CD4-positive, alpha-beta T cell (primary cell): ENCODE data around the gene MAPRE2. TPM values are rescaled to one million over a fixed set of nuclear protein-coding genes. Genes with fewer than 3 reads are reported as not detected.

ENCODE experiments used
- ATAC-seq: fragments of 200-7000 bp; cut with Tn5 transposase; one replicate; pipeline ENCODE4 v1.10.0; 2022; ENCODE audit warnings: mild to moderate bottlenecking; ENCODE audit not compliant: poor library complexity
- CTCF ChIA-PET: fragments of 350-600 bp; sonication (Branson Sonifier 250); formaldehyde crosslinking; loops from one replicate; lab custom pipeline; 2021; ENCODE audit warnings: antibody characterized with exemption, inconsistent platforms; lab: Charles Lee
- POLR2A ChIA-PET: fragments of 350-600 bp; sonication (Branson Sonifier 250); formaldehyde crosslinking; loops from one replicate; lab custom pipeline; 2021; ENCODE audit warnings: antibody characterized with exemption, inconsistent platforms; lab: Charles Lee
- DNase-seq, 14 experiments: peaks; one replicate each; pipeline ENCODE4 v3.0.0-alpha.2; 2013 to 2020; ENCODE audit warnings: mixed read lengths in 2 of 14
- H3K27ac ChIP-seq, 2 donors: one replicate each; pipeline versions ENCODE4 v1.5.1 to v1.7.0; 2013; ENCODE audit warnings: low read length in 2 of 2, low read depth in 1 of 2, mild to moderate bottlenecking in 1 of 2
- H3K27me3 ChIP-seq, 2 experiments: 1 replicate in 1 of 2; 2 replicates in 1 of 2; pipeline versions ENCODE4 v1.6.1 to v1.7.0; 2013; ENCODE audit warnings: low read length in 2 of 2, control low read depth in 1 of 2, mild to moderate bottlenecking in 1 of 2, moderate library complexity in 1 of 2; ENCODE audit not compliant: insufficient read depth in 2 of 2, control insufficient read depth in 1 of 2
- H3K36me3 ChIP-seq: one replicate; pipeline ENCODE4 v1.6.1; 2013; ENCODE audit warnings: low read length, control low read depth; ENCODE audit not compliant: insufficient read depth
- H3K4me1 ChIP-seq: one replicate; pipeline ENCODE4 v1.6.1; 2013; ENCODE audit warnings: low read length, control low read depth; ENCODE audit not compliant: insufficient read depth
- H3K4me3 ChIP-seq: one replicate; pipeline ENCODE4 v1.5.1; 2013; ENCODE audit warnings: mild to moderate bottlenecking, low read length, moderate library complexity
- H3K9me3 ChIP-seq, 2 experiments: 1 replicate in 1 of 2; 2 replicates in 1 of 2; pipeline versions ENCODE4 v1.6.1 to v1.7.0; 2013; ENCODE audit warnings: low read length in 2 of 2, mild to moderate bottlenecking in 2 of 2, control low read depth in 1 of 2, moderate library complexity in 1 of 2; ENCODE audit not compliant: control insufficient read depth in 1 of 2, insufficient read depth in 1 of 2
- H3K27ac Mint-ChIP-seq: one replicate; pipeline ENCODE4 v1.8.0; 2020; ENCODE audit warnings: mixed read lengths
- H3K27me3 Mint-ChIP-seq: one replicate; pipeline ENCODE4 v1.8.0; 2021; ENCODE audit warnings: mixed read lengths
- H3K36me3 Mint-ChIP-seq: one replicate; pipeline ENCODE4 v1.8.0; 2021; ENCODE audit warnings: low read depth, mixed read lengths
- H3K4me1 Mint-ChIP-seq: one replicate; pipeline ENCODE4 v1.8.0; 2021; ENCODE audit warnings: low read depth, mixed read lengths
- H3K4me3 Mint-ChIP-seq: one replicate; pipeline ENCODE4 v1.8.0; 2020; ENCODE audit warnings: mild to moderate bottlenecking, mixed read lengths
- H3K9me3 Mint-ChIP-seq: one replicate; pipeline ENCODE4 v1.8.0; 2020; ENCODE audit warnings: mixed read lengths
- intact Hi-C, 2 experiments: fragments of 100-400 bp; cut with DNase I in 1 of 2; cut with micrococcal nuclease in 1 of 2; formaldehyde crosslinking; loops; one replicate each; pipeline versions ENCODE4 v1.15.1 to v1.9.0; 2023 to 2025; cut with DNase I, micrococcal nuclease
- total RNA-seq, 174 experiments: library from RNA in 2 of 174; stranded (reverse) in 2 of 174; gene quantifications; one replicate each; pipeline ENCODE4 v1.2.3 and lab custom pipeline; 2021 to 2026
- TF ChIP-seq, protein P1 (sequence below): fragments of 200-600 bp; IDR thresholded peaks from one replicate; pipeline ENCODE4 v1.8.0; 2022; ENCODE audit warnings: antibody characterized with exemption, mild to moderate bottlenecking

Gene MAPRE2
- total RNA-seq, 2 experiments from 2014 or later: 108 to 112 TPM

DNA sequence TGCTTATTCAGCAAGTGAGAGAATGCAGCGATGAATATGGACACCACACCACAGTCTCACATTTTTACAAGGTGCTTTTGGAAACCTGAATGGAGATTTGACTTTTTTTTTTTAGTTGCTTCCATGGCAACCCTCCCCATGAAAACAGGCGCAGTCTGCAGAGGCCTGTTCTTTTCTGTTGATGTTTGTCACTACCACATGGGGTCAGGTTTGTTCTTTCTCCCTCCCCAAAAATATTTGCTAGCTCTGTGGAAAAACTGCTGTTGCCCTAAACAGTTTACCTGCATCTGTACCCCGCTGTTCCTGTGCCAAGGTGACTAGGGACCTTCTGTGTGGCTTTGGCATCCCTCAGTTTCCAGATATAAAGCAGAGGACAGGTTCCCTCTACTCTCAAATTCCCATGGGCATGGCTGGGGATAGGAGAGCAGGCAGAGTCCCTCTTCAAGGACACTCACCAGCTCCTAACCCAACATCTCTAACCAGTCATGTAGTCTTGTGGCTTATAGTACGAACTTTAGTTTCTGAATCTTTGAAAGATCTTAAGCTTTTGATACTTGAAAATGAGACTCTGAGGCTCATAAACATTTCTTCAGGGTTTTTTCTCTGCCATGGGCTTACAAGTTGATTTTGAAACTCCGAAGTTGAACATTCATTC, 14.7 kb upstream of the MAPRE2 start:
- TF ChIP-seq, protein P1, sequence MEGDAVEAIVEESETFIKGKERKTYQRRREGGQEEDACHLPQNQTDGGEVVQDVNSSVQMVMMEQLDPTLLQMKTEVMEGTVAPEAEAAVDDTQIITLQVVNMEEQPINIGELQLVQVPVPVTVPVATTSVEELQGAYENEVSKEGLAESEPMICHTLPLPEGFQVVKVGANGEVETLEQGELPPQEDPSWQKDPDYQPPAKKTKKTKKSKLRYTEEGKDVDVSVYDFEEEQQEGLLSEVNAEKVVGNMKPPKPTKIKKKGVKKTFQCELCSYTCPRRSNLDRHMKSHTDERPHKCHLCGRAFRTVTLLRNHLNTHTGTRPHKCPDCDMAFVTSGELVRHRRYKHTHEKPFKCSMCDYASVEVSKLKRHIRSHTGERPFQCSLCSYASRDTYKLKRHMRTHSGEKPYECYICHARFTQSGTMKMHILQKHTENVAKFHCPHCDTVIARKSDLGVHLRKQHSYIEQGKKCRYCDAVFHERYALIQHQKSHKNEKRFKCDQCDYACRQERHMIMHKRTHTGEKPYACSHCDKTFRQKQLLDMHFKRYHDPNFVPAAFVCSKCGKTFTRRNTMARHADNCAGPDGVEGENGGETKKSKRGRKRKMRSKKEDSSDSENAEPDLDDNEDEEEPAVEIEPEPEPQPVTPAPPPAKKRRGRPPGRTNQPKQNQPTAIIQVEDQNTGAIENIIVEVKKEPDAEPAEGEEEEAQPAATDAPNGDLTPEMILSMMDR: peak; percentile 69
- intact Hi-C loops: loop anchor here (1.0 to 10.0 kb wide), 9 partner anchors 46 to 468 kb away; partner anchors contain the start of gene INO80C (in 1 of the 2)
- Mint-ChIP-seq H3K36me3 (no peaks in the 10 kb centered on the region), H3K27me3 (no peaks in the 10 kb centered on the region), H3K27ac (peak overlapping the region; percentile 66), H3K9me3 (no peaks in the 10 kb centered on the region), H3K4me3 (no peak overlapping the region), H3K4me1 (peaks cover 55% of the 10 kb centered on the region)
- H3K4me3 ChIP-seq: no peak overlapping the region
- ATAC-seq (peak; percentile 71), DNase-seq (peak in 5 of 14 experiments; percentile 29 to 81 (median 65))
- H3K4me1 ChIP-seq: peaks cover 24% of the 10 kb centered on the region
- H3K27me3 ChIP-seq: no peaks in the 10 kb centered on the region
- POLR2A ChIA-PET: interaction anchor here (1.0 to 8.0 kb wide), 8 partner anchors 15 to 263 kb away, joined by 3 to 203 read pairs (median 4); partner anchors contain the start of genes MAPRE2, ZNF397 and ZSCAN30
- H3K36me3 ChIP-seq: no peaks in the 10 kb centered on the region
- CTCF ChIA-PET: interaction anchor here (0.6 to 2.0 kb wide), 27 partner anchors 9 to 360 kb away, joined by 3 to 11 read pairs (median 4); partner anchors contain the start of genes MAPRE2 and ZNF24
- peak overlapping the region; percentile 8 to 31 for H3K27ac ChIP-seq
- H3K9me3 ChIP-seq: no peaks in the 10 kb centered on the region

DNA sequence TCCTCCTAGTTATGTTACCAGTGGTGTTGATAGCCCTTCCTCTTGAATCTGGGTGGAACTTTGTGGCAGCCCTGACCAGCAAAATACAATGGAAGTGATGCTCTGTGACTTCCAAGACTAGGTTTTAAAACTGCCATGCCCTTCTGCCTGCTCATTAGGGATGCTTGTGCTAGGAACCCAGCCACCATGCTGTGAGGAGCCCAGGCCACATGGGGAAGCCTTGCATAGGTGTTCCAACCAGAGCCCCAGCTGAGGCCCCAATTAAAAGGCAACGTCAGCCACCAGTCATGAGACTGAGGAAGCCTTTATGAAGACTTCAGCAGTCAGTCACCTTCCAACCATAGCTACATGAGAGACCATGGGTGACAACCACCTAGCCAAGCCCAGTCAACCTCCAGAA, 14.0 kb upstream of the MAPRE2 start:
- Mint-ChIP-seq H3K36me3 (no peaks in the 10 kb centered on the region), H3K4me3 (no peak overlapping the region), H3K4me1 (peaks cover 62% of the 10 kb centered on the region), H3K9me3 (no peaks in the 10 kb centered on the region), H3K27ac (peak overlapping the region; percentile 66), H3K27me3 (no peaks in the 10 kb centered on the region)
- POLR2A ChIA-PET: interaction anchor here (1.1 to 8.0 kb wide), 4 partner anchors 14 to 213 kb away, joined by 3 to 203 read pairs (median 5); partner anchors contain the start of genes MAPRE2 and ZNF397
- Histone ChIP-seq H3K27ac (peak overlapping the region; percentile 8 to 31), H3K4me1 (peaks cover 29% of the 10 kb centered on the region), H3K36me3 (no peaks in the 10 kb centered on the region), H3K9me3 (no peaks in the 10 kb centered on the region), H3K4me3 (no peak overlapping the region), H3K27me3 (no peaks in the 10 kb centered on the region)
- TF ChIP-seq, protein P1: no peak
- ATAC-seq (peak; percentile 22), DNase-seq (peak in 8 of 14 experiments; percentile 8 to 49 (median 35))
- CTCF ChIA-PET: interaction anchor here (0.9 to 2.0 kb wide), 13 partner anchors 13 to 359 kb away, joined by 3 to 11 read pairs (median 6); partner anchors contain the start of genes MAPRE2 and ZNF24
- intact Hi-C loops: loop anchor here (2.0 to 10.0 kb wide), 7 partner anchors 45 to 468 kb away; partner anchors contain the start of gene INO80C (in 1 of the 2)

DNA sequence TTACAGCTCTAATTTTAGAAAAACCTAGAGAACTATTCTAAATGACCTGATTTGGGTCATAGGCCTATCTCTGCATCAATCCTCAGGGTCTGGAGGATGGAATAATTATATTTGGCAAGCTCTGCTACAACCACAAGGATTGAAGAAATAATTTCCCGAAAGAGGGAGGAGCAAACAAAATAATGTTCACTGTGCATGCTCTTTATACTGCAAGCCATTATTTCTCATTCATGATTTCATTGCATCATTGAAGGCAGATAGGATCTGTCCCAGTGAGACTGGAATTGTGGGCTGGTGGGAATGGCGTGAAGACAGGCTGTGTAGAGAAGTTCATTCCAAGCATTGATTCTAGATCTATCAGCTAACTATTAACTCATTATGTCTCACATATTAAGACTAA, 12.7 kb upstream of the MAPRE2 start:
- intact Hi-C loops: loop anchor here (2.0 to 10.0 kb wide), 6 partner anchors 44 to 466 kb away; partner anchors contain the start of gene INO80C (in 1 of the 2)
- H3K36me3 Mint-ChIP-seq: no peaks in the 10 kb centered on the region
- peaks cover 70% of the 10 kb centered on the region for H3K4me1 Mint-ChIP-seq
- Histone ChIP-seq H3K4me1 (peaks cover 34% of the 10 kb centered on the region), H3K27ac (peak overlapping the region in 1 of 2 donors; percentile 5), H3K27me3 (no peaks in the 10 kb centered on the region), H3K9me3 (no peaks in the 10 kb centered on the region), H3K36me3 (no peaks in the 10 kb centered on the region), H3K4me3 (no peak overlapping the region)
- no peak for DNase-seq
- CTCF ChIA-PET: interaction anchor here (1.6 to 1.7 kb wide), 2 partner anchors 12 to 93 kb away, joined by 6 to 7 read pairs; partner anchors contain the start of gene MAPRE2
- TF ChIP-seq, protein P1: no peak
- H3K27ac Mint-ChIP-seq: peak overlapping the region; percentile 98
- no peaks in the 10 kb centered on the region for H3K27me3 Mint-ChIP-seq
- H3K4me3 Mint-ChIP-seq: no peak overlapping the region
- POLR2A ChIA-PET: interaction anchor here (0.7 to 8.0 kb wide), 10 partner anchors 10 to 299 kb away, joined by 3 to 203 read pairs (median 14); partner anchors contain the start of genes MAPRE2 and ZNF397
- ATAC-seq: no peak
- H3K9me3 Mint-ChIP-seq: no peaks in the 10 kb centered on the region
